CD4-positive, alpha-beta T cell treated with Interleukin-17A for 4 hours (primary cell): Measurements from ENCODE around the gene PLEKHF1.

Experiments used
- DNase-seq: peaks from one replicate; pipeline ENCODE4 v3.0.0-alpha.2; 2020; ENCODE audit warnings: mixed read lengths

The PLEKHF1 gene

GRCh38 chr19:29635963-29636362, 29.3 kb upstream of the PLEKHF1 start:
- DNase-seq = no peak

GRCh38 chr19:29636553-29637360, 28.5 kb upstream of the PLEKHF1 start:
- DNase-seq = no peak

DNA sequence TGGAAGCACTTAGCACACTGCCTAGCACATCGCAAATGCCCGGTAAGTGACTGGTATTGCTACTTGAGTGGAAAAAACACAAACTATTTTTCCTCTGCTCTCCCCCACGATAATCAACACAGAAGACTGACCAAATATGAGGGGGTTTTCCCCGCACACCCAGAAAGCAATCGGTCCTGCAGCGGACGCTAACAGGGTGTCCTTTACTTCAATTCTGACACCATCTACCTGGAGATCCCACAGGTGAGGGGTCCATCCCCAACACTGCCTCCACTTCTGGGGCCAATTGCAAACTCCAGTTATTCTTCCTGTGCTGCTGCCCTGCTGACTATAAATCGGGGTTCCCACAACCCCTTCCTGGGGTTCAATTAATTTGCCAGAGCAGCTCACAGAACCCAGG, 26.2 kb upstream of the PLEKHF1 start:
- no peak for DNase-seq

GRCh38 chr19:29640231-29640630, 25.0 kb upstream of the PLEKHF1 start:
- DNase-seq = no peak

- DNase-seq = no peak
Observed at GRCh38 chr19:29641597-29641996, 23.7 kb upstream of the PLEKHF1 start.

GRCh38 chr19:29643361-29643935, 21.8 kb upstream of the PLEKHF1 start:
- no peak for DNase-seq

DNA sequence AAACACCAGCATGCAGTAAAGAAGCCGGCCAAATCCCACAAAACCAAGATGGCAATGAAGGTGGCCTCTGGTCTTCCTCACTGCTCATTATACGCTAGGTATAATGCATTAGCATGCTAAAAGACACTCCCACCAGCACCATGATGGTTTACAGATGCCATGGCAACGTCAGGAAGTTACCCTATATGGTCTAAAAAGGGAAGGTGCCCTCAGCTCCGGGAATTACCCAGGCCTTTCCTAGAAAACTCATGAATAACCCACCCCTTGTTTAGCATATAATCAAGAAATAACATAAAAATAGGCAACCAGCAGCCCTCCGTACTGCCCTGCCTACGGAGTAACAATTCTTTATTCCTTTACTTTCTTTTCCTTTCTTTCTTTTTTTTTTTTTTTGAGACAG, 21.1 kb upstream of the PLEKHF1 start:
- DNase-seq = no peak

DNA sequence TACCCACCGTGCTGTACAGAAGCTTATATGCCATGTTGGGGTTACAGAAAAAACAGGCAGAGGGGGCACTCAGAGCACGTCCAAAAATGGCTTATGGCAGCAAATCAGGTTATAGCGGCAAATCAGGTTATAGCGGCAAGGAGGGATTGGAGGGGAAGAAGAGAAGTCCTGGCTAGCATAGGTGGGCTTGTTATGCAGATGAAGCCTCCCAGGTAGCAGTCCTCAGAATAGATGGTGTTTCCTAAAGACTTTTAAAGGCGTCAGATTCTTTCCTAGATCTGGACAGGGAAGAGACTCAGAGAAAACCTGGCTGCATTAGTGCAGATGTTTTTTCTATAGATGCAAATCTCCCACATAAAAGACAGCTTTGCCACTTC, 19.8 kb upstream of the PLEKHF1 start:
- DNase-seq = no peak

DNA sequence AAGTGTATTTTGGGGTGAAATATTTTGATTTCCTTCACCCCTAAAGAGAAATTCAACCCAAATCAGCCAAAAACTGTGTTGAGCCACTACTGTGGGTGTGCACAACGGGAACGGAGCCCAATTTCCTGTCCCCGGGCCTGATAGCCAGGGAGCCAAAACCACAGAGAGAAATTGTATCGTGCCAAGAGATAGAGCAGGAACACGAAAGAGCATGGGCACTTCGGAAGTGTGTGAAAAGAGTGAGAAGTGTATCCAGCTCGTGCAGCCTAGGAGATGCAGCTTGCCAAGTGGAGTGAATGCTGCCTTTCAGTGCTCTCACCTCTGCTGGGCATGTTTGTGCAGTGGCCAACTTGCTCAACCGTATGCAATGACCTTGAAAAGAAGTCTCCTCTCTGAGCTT, 19.4 kb upstream of the PLEKHF1 start:
- DNase-seq = peak; percentile 34

DNA sequence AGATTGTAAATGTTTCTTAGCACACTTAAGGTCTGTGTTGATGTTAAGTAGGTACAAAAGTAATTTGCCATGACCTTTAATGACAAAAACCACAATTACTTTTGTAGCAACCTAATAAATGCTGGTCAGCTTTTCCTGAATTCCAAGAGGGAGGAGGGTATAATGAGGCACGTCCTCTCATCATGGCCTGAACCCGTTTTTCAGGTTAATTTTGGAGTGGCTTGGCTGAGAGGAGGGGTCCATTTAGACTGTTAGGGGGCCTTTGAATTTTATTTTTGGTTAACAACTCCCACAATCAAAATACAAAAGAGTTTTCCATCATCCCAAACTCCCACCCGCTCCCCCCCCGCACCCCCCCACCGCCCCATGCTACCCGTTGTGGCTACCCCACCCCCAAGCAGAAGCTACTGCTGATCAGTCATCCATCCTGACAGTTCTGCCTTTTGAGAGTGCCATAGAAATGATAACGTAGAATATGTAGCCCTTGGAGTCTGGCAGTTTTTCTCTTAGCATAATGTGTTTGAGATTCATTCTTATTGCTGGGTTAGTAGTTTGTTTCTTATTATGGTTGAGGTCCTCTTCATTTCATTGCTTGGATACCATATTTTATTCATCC, 14.4 kb upstream of the PLEKHF1 start:
- no peak for DNase-seq

- DNase-seq = no peak
Observed at GRCh38 chr19:29651622-29652394, 13.5 kb upstream of the PLEKHF1 start.

DNA sequence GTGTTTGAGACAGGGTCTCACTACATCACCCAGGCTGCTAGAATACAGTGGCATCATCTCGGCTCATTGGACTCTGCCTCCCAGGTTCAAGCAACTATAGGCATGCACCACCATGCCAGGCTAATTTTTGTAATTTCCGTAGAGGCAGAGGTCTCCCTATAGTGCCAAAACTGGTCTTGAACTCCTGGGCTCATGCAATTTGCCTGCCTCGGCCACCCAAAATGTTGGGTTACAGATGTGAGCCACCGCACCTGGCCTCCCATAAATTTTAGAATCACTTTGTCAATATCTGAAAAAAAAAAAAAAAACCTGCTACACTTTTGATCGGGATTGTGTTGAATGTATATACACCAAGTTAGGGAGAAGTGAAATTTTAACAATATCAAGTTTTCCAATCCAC, 11.9 kb upstream of the PLEKHF1 start:
- no peak for DNase-seq

GRCh38 chr19:29655648-29656335, 9.5 kb upstream of the PLEKHF1 start:
- DNase-seq = no peak

- DNase-seq = no peak
Observed at GRCh38 chr19:29658221-29658991, 6.9 kb upstream of the PLEKHF1 start.

- peak; percentile 70 for DNase-seq
Observed at GRCh38 chr19:29660835-29661234, 4.4 kb upstream of the PLEKHF1 start.

DNA sequence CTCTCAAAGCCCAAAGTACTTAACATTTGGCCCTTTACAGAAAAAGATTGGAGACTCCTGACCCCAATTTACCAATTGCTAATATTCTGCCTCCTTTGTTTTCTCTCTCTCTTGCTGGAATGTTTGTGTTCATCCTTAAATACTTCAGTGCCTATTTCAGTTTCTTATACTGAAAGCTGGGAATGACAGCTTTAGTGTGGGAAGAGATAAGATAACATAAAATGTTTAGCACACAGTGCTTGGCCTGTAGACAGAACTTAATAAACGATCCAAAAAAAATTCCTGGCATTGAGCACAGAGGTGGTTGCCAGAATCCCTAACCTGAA, 3.0 kb upstream of the PLEKHF1 start:
- no peak for DNase-seq

GRCh38 chr19:29662604-29663404, 2.5 kb upstream of the PLEKHF1 start:
- no peak for DNase-seq

DNA sequence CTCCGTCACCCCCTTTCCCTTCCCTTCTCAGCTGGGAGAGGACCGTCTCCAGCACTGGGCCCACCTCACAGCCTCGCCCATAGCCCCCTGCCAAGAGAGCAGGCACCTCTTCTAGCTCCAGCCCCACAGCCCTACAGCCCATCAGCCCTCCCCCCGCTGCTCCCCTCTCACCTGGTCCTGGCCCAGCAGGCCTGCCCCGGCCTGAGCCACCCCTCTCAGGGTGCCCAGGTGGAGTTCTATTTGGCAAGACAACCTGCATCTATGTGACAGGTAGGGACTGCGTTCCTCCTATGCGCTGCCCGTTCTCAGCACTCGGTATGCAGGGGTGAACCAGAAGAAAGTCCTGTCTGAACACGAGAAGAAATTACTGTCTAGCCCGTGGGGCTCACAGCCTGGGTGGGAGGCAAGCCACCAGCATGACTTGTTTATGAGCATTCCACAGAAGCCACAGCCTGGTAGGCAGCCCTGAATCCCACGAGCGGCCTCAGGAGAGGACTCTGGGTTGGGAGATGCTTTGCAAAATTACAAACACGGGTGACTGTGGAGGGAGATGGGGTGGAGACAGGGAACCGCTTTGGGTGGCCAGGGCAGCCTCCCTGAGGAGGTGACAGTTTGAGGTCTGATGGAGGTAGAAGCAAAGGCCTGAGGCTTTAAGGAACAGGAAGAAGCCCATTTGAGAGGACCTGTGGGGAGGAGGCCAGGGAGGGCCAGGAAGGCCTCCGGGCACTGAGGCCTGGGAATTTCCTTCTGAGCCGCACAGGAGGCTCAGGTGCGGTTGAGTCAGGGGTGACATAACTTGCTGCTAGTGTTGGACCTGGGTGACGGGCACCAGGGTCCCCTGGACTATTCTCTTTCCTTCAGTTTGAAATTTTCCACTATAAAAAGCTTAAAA, 1.2 kb upstream of the PLEKHF1 start:
- no peak for DNase-seq

DNA sequence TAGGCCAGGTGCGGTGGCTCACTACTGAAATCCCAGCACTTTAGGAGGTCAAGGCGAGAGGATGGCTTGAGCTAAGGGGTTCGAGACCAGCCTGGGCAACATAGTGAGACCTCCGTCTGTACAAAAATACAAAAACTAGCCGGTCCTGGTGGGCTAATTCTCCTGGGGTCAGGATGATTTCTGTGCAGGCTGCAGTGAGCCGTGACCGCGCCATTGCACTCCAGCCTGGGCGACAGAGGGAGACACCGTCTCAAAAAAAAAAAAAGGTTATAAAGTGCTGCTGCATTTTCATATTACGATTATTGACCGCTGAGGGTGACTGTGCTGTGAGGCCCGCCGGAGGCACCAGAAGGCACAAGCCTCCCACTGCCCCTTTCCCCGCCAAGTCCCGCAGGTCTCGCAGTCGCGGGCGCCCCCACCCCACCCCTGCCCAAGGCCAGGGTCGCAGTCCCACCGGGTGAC, 477 bp upstream of the PLEKHF1 start:
- no peak for DNase-seq
